SK-N-SH (cell line): ENCODE data around the gene RGL1.

Experiments used
- CTCF ChIP-seq: fragments of 200-600 bp; sonication (generic); IDR thresholded peaks from 2 replicates; pipeline ENCODE4 v1.6.1; 2017; ENCODE audit warnings: antibody characterized with exemption, mild to moderate bottlenecking, moderate library complexity
- ELF1 ChIP-seq: IDR thresholded peaks from 2 replicates; pipeline ENCODE4 v1.4.0; 2012
- RAD21 ChIP-seq: IDR thresholded peaks from 2 replicates; pipeline ENCODE4 v1.6.1; 2012; ENCODE audit warnings: mild to moderate bottlenecking, low read length

DNA sequence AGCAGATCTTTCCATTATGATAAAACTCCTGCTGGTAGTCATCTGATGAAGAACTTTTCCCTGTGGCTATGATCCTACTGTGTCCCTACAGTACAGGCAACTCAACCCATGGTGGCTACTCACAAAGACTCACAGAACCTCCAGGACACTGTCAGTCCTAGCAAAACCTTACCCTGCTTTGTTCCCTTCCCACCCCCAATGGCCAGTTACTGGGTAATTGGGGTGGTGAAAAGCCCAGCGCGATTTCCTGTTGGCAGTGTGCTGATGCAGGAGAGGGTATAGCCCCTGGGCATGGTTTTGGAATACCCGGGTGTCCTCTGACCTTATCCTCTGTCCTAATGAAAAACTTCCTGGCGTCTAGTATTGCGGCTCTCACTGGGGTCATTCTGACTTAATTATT, 533 bp upstream of the RGL1 start:
- TF ChIP-seq RAD21 (no peak), CTCF (no peak), ELF1 (no peak)
